Measurements from ENCODE around the gene CTF1. TPM values are rescaled to one million over a fixed set of nuclear protein-coding genes. Genes with fewer than 3 reads are reported as not detected.
"Not testable (repeated sequence)": the region's sequence is repeated elsewhere in the genome, so short reads cannot be mapped to it uniquely, and the experiment has no call there.

Gene CTF1
- total and polyA plus RNA-seq, 10 of the 15 experiments (the other 5 are each of a cell fraction or from before 2014, with no cell fraction given), result 0.04 to 0.46 (median 0.11) TPM; not detected in 3

GRCh38 chr16:30889721-30890120 lies 6.7 kb upstream of the CTF1 start:
- no peaks in the 10 kb centered on the region for H4K20me1 ChIP-seq (ENCODE audit: control insufficient read depth, insufficient read depth)
- H3K4me2 ChIP-seq (ENCODE audit: control insufficient read depth, insufficient read depth), result no peak overlapping the region
- H3K27ac ChIP-seq (ENCODE audit: control insufficient read depth, insufficient read depth), result no peak overlapping the region
- no peak overlapping the region for H3K9ac ChIP-seq (ENCODE audit: control insufficient read depth, insufficient read depth, low read length)
- ChIA-PET CTCF (interaction anchor here (5.4 kb wide), 1 partner anchor 44 kb away, joined by 32 read pairs; no protein-coding TSS in a partner anchor), SMC1A (ENCODE audit: uncharacterized antibody, unreplicated experiment) (interaction anchor here (2.0 kb wide), 1 partner anchor 45 kb away, joined by 7 read pairs; no protein-coding TSS in a partner anchor), POLR2A (interaction anchor here (0.6 to 3.1 kb wide), 3 partner anchors 14 to 50 kb away, joined by 3 to 16 read pairs (median 4); no protein-coding TSS in a partner anchor), RAD21 (ENCODE audit: unreplicated experiment) (no interaction called here)
- no TSS peak for BruUV-seq (replicated peaks)
- in situ Hi-C loops (cut with MboI), result no loop called here
- H3K36me3 ChIP-seq (ENCODE audit: control insufficient read depth in 2 of 2, insufficient read depth in 2 of 2, low read length in 1 of 2), result peaks cover 0 to 5% of the 10 kb centered on the region in 2 experiments; a peak in 2 of 4 replicates
- H3K4me3 ChIP-seq, result no peak overlapping the region
- intact Hi-C loops (cut with micrococcal nuclease; ENCODE audit: unreplicated experiment), result loop anchor here (10.0 kb wide), 1 partner anchor 235 kb away; the partner anchor contains the start of genes FBRS and PRR14
- TF ChIP-seq CREB1 (IDR thresholded peaks at IDR 0.05; ENCODE audit: low read depth), result no peak
- no peak for TF ChIP-seq IRF3 (IDR thresholded peaks at IDR 0.05)
- no peak for TF ChIP-seq HDGF (IDR thresholded peaks at IDR 0.05)
- TF ChIP-seq YBX1 (IDR thresholded peaks at IDR 0.05), result no peak
- TF ChIP-seq ZNF384 (IDR thresholded peaks at IDR 0.05; ENCODE audit: borderline replicate concordance, low read depth, low read length), result no peak
- TF ChIP-seq SRF (IDR thresholded peaks at IDR 0.05; ENCODE audit: low read depth in 2 of 2, low read length in 2 of 2), result no peak
- no peak for TF ChIP-seq NFYB (IDR thresholded peaks at IDR 0.05; ENCODE audit: insufficient read depth, low read depth, low read length)
- TF ChIP-seq POLR2AphosphoS2 (IDR thresholded peaks at IDR 0.05; ENCODE audit: low read depth, low read length), result no peak
- no peak for ATAC-seq
- no peak overlapping the region for H2AFZ ChIP-seq (ENCODE audit: control insufficient read depth, low read depth, low read length)
- no peak for DNase-seq (ENCODE audit: low read depth, low spot score)
- H3K4me1 ChIP-seq (ENCODE audit: control insufficient read depth, insufficient read depth, low read length), result peaks cover 19% of the 10 kb centered on the region
- no peak for FAIRE-seq
- no peaks in the 10 kb centered on the region for H3K27me3 ChIP-seq (replicated peaks in 1 of 2; ENCODE audit: control insufficient read depth in 2 of 2, insufficient read depth in 2 of 2, low read length in 1 of 2)
- no peaks in the 10 kb centered on the region for H3K9me3 ChIP-seq (replicated peaks; ENCODE audit: control insufficient read depth, insufficient read depth, low read length)
- 96% methylated on average over 3 of the region's 5 CpGs for WGBS (ENCODE audit: insufficient coverage, insufficient replicate concordance, low lambda C conversion rate, missing lambda C conversion rate)
- peaks cover 1% of the 10 kb centered on the region; the same call in 1 of the 2 replicates for H3K79me2 ChIP-seq (ENCODE audit: control insufficient read depth, insufficient read depth, low read length)

- H3K4me2 ChIP-seq (ENCODE audit: control insufficient read depth, insufficient read depth); H3K27me3 ChIP-seq (replicated peaks in 1 of 2; ENCODE audit: control insufficient read depth in 2 of 2, insufficient read depth in 2 of 2, low read length in 1 of 2); in situ Hi-C loops (cut with MboI); BruUV-seq (replicated peaks); ATAC-seq; H2AFZ ChIP-seq (ENCODE audit: control insufficient read depth, low read depth, low read length); H3K9me3 ChIP-seq (replicated peaks; ENCODE audit: control insufficient read depth, insufficient read depth, low read length); H3K79me2 ChIP-seq (ENCODE audit: control insufficient read depth, insufficient read depth, low read length); DNase-seq (ENCODE audit: low read depth, low spot score); H3K4me3 ChIP-seq; H3K36me3 ChIP-seq (ENCODE audit: control insufficient read depth in 2 of 2, insufficient read depth in 2 of 2, low read length in 1 of 2); FAIRE-seq; H3K27ac ChIP-seq (ENCODE audit: control insufficient read depth, insufficient read depth); H3K9ac ChIP-seq (ENCODE audit: control insufficient read depth, insufficient read depth, low read length); H4K20me1 ChIP-seq (ENCODE audit: control insufficient read depth, insufficient read depth): not testable (repeated sequence)
- RAD21 ChIA-PET (ENCODE audit: unreplicated experiment), result interaction anchor here (1.6 to 3.0 kb wide), 2 partner anchors 10 to 46 kb away, joined by 3 to 22 read pairs; no protein-coding TSS in a partner anchor
- SMC1A ChIA-PET (ENCODE audit: uncharacterized antibody, unreplicated experiment), result interaction anchor here (0.6 to 1.5 kb wide), 4 partner anchors 45 to 174 kb away, joined by 3 to 8 read pairs (median 3); no protein-coding TSS in a partner anchor
- POLR2A ChIA-PET, result interaction anchor here (0.6 to 3.1 kb wide), 3 partner anchors 8 to 46 kb away, joined by 3 to 16 read pairs (median 5); no protein-coding TSS in a partner anchor
- 97% methylated on average over 15 of the region's 15 CpGs for WGBS (ENCODE audit: insufficient coverage, insufficient replicate concordance, low lambda C conversion rate, missing lambda C conversion rate)
- peaks cover 16% of the 10 kb centered on the region for H3K4me1 ChIP-seq (ENCODE audit: control insufficient read depth, insufficient read depth, low read length)
- intact Hi-C loops (cut with micrococcal nuclease; ENCODE audit: unreplicated experiment), result loop anchor here (10.0 kb wide), 1 partner anchor 236 kb away; the partner anchor contains the start of genes FBRS and PRR14
- CTCF ChIA-PET, result interaction anchor here (1.1 to 5.4 kb wide), 3 partner anchors 10 to 75 kb away, joined by 4 to 32 read pairs (median 4); no protein-coding TSS in a partner anchor
Observed at GRCh38 chr16:30891043-30891823, 5.2 kb upstream of the CTF1 start.

Measured in GM12878 (cell line).